ENCODE measurements around the gene SLC24A3.

The SLC24A3 gene

GRCh38 chr20:19473922-19474286, 261.5 kb downstream of the SLC24A3 start:
- no peak for DNase-seq

- DNase-seq, result no peak
These were observed 266.0 kb downstream of the SLC24A3 start for GRCh38 chr20:19478320-19478895.

DNA sequence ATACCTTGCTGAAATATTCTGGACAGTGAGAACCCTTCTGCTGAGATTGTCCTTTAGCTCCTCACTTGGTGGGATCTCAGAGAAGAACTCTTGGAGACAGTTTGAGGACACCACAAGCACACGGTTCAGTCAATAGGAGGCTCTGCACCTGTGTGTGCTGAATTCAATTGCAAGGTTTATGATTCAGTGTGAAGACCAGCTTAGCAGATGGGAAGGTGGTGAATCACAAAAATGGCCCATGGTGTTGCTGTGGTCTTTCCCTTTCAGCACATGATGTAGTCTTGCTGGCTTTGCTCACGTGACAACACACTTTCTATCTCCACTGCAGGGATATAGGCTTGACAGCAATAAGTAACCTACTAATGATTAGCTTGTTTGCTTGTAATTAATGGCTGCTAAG, 270.3 kb downstream of the SLC24A3 start:
- DNase-seq, result no peak

DNA sequence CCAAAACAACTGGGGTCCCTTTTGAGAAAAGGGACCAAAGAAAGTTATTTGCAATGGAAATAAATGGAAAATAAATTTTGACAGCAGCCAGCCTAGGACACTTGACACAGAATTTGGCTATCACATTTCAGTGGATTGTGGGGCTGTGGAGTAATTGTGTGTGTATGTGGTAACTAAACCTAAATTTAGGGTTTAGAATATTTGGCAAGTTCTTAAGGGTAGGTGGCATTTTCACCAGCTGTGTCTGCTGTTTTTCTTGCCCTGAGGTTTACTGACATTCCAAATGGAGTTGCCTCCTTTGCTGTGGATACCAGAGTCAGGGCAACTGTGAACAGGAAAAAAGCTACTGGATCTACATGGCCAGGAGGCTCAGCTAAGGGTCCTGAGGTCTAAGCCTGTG, 270.9 kb downstream of the SLC24A3 start:
- DNase-seq, result no peak

GRCh38 chr20:19486446-19486845, 274.0 kb downstream of the SLC24A3 start:
- no peak for DNase-seq

DNA sequence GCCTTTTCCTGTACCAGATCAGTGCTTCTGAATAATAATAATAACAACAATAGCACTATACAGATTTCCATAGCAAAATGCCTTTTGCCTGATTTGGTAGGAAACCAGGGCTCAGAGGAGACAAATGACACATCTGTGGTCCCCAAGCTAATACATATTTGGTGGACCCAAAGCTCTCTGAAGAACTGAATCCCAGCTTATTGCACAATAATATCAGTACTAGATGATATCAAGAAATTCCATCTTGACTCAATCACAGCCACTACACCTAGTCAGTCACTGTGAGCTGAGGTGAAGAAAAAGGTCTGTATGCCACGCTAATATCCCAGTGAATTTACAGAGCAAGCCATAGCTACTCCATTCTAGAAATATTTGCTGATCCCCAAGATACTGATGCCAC, 275.0 kb downstream of the SLC24A3 start:
- DNase-seq, result no peak

DNA sequence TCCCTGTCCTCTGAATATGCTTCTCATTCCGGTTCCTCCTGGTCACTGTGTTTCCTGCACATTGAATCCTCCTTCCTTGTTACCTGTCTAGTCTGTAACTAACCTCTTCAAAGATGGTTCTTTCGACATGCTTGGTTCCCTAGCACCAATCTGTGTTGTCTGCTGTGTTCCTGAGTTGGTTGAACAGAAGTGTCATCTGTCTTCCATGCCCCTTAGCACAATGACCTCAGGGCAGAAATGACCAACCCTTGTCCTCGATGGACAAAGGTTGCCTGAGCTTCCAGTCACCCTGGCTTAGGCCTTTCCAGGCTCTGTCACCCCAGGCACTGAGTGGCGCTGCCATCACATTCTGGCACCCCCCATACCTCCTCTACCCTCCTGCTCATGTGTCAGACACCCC, 278.8 kb downstream of the SLC24A3 start:
- DNase-seq, result no peak

GRCh38 chr20:19492116-19492515, 279.7 kb downstream of the SLC24A3 start:
- DNase-seq, result no peak

GRCh38 chr20:19492687-19493336, 280.4 kb downstream of the SLC24A3 start:
- DNase-seq, result peak; percentile 11

GRCh38 chr20:19493794-19494495, 281.5 kb downstream of the SLC24A3 start:
- DNase-seq, result no peak

GRCh38 chr20:19495905-19496703, 283.7 kb downstream of the SLC24A3 start:
- DNase-seq, result no peak

GRCh38 chr20:19497064-19497463, 284.6 kb downstream of the SLC24A3 start:
- DNase-seq, result no peak

DNA sequence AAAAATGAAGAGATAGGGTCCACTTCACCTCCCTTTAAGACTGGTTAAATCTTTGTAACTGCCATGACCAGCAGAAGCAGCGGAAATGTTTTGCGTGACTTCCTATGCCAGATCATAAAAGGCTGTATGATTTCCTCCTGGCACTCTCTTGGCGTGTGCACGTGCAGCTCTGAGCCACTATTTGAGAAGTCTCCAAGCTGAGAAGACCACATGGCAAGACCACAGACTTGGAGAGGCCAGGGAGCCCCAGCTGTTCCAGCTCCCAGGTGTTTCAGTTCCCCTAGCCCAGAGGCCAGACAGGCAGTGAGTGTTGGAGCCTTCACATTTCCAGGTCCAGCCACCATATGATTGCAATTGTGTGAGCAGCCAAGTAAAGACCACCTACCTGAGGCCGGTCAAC, 286.3 kb downstream of the SLC24A3 start:
- DNase-seq, result no peak

DNA sequence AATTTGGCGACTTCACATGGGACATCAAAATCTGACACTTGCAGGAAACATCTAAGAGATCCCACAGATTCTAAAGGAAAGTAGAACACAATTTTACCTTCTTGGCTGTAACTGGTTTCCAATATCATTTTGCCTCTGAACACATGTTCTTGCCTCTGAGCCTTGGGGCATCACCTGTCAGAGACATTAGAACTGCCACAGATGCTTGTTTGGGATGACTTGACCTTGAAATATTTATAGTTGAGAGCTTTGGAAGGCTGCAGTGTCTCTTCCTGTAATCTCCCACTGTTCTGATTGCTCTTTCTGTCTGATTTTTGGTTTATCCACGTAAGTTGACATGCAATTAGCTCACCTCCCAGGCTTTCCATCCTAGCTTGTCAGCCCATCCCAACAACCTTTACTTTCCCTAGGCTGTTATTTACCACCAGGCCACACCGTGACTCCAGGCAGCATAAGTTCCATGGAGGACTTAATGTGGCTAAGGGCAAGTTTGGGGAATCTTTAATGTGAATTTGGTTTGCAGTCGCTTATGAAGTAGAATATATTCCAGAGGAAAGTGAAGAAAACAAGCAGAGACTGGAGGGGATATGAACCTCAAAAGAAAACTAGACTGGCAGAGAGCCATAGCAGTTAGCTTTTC, 289.2 kb downstream of the SLC24A3 start:
- no peak for DNase-seq

- no peak for DNase-seq
These were observed 289.7 kb downstream of the SLC24A3 start for GRCh38 chr20:19502169-19502568.

- no peak for DNase-seq
These were observed 291.8 kb downstream of the SLC24A3 start for GRCh38 chr20:19504251-19504650.

DNA sequence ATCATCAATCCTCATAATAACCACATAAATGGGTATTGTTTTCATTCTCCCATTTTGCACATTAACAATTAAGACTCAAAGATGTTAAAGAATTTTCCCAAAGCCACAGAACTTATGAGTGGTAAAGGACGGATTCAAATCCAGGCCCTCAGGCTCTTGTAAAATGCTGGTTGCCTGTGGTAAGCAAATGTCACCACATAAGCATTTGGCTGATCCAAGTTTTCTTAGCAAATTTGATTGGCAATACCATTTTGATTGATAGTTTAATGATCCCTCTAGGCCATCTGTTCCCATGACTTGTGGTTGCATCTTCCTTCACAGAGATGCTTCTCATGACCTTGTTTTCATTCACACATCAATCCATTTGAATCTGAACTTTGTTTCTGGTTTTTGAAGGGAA, 293.6 kb downstream of the SLC24A3 start:
- no peak for DNase-seq

DNA sequence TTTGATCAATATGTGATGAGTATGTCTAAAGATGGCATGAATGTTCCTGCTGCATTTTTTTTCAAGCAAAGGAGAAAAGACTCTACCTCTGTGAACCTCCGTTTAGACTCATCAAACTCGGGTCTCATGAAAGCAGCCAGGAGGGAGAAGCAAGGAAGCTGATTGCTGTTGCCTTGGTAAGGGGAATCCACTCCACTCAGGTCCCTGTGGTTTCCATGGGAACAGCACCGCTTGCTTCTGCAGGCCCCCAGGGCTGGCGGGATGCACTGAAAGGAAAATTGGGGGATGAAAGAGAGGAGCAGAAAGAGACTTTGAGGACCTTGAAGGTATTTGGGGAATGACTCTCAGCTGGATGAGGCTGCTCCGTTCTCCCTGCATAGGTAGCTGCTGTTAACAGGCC, 296.0 kb downstream of the SLC24A3 start:
- DNase-seq, result no peak

GRCh38 chr20:19510611-19511010, 298.2 kb downstream of the SLC24A3 start:
- no peak for DNase-seq

DNA sequence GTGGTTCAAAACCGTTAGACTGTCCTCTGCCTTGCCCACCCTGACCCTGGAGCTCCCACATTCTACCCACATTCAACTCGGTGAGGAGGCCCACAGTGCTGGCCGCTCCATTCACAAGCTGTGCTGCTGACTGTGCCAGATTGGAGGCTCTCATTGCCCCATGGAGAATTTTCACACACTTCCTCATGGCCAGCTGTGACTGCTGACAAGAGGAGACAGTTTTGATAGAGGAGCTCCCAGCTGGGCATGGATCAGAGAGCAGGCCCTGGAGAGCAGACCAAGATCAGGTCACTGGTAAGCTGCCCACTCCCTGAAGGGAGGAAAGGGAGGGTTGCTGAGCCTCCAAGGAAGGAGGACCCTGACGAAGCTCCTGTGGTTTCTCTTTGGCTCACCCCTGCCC, 299.5 kb downstream of the SLC24A3 start:
- no peak for DNase-seq

DNA sequence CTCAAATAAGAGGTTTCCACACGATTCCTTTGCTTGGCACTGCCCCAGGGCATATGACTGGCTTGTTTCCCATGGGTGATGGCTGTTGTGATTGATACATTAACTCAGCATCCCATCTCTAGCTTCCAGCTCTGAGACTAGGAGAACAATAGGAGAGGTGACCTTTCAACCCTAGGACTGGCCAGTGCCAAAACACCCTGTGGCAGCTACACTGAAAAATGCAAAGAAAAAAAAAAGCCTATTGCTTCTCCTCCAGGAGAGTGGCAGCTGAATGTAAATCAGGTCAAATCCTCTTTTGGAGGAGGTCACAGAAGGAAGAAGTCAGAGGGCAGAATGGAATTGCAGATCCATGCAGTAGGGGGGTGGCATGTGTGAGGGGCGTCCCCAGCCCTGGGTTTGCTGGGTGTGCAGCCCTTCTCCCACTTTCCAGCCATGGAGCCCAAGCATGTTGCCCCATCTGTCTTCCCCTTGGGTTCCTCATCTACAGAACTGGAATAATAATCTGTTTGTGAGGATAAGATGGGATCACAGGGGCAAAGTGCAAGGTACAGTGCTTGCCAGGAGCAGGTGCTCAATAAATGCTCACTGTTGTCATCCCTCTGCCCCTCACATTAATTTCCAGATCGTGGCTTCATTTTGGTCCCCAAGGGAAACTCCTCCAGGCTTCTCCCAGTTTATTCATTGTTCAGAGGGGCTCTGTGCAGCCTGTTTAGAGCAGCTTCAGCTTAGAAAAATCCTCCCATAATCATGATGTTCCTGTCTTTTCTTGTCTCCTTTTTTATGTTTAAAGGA, 300.6 kb downstream of the SLC24A3 start:
- DNase-seq, result no peak

- DNase-seq, result no peak
These were observed 302.6 kb downstream of the SLC24A3 start for GRCh38 chr20:19515074-19515473.

All from NCI-H1092 (cell line).